Activated naive CD8-positive, alpha-beta T cell treated with anti-CD3 and anti-CD28 coated beads, Interleukin-2, amount 50 U/mL, for 24 hours (primary cell): ENCODE data around the gene GPR132.

Experiments used
- ATAC-seq: fragments of 150-1000 bp; cut with Tn5 transposase; one replicate; pipeline ENCODE4 v1.10.0; 2021
- DNase-seq: peaks from one replicate; pipeline ENCODE4 v3.0.0; 2021
- H3K27ac Mint-ChIP-seq: one replicate; pipeline ENCODE4 v1.8.0; 2021; ENCODE audit warnings: mild to moderate bottlenecking, mixed read lengths
- H3K27me3 Mint-ChIP-seq: one replicate; pipeline ENCODE4 v1.8.0; 2021; ENCODE audit warnings: mixed read lengths
- H3K36me3 Mint-ChIP-seq: one replicate; pipeline ENCODE4 v1.8.0; 2021; ENCODE audit warnings: low read depth, mixed read lengths
- H3K4me1 Mint-ChIP-seq: one replicate; pipeline ENCODE4 v1.8.0; 2021; ENCODE audit warnings: mixed read lengths
- H3K4me3 Mint-ChIP-seq: one replicate; pipeline ENCODE4 v1.8.0; 2021; ENCODE audit warnings: mild to moderate bottlenecking, moderate library complexity, mixed read lengths
- H3K9me3 Mint-ChIP-seq: one replicate; pipeline ENCODE4 v1.8.0; 2021; ENCODE audit warnings: mixed read lengths

Gene GPR132

GRCh38 chr14:105022276-105022670 is 43.0 kb downstream of the GPR132 start:
- ATAC-seq = no peak
- Mint-ChIP-seq H3K27ac (peak overlapping the region; percentile 93), H3K4me1 (peaks cover 81% of the 10 kb centered on the region), H3K9me3 (no peaks in the 10 kb centered on the region), H3K36me3 (peaks cover 32% of the 10 kb centered on the region), H3K27me3 (no peaks in the 10 kb centered on the region), H3K4me3 (peak overlapping the region; percentile 97)
- DNase-seq = no peak

DNA sequence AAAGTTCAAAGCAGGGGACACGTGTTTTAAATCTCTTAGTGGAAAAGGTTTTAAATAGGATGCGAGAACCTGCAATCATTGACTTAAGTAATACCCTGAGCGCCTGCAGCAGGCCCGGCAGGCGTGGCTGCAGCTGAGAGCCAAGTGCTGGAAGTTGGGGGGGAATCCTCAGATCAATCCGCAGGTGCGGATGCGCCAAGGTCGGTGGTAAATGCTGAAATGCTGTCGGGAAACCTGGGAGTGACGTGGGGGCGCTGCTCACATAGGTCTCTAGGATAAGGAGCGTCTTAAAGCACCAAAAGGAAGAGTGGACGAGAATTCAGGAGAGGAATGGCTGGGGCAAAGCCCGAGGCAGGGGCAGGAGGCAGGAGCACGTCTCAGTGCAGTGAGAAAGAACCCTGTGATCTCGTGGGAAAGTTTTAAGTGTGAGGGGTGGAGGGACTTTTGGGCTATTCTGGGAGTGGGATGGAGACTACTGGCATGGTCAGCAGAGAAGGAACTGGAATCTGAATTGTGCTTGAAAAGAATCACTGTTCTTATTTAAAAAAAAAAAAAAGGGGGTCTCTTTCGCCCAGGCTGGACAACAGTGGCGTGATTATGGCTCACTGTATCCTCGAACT is 43.5 kb downstream of the GPR132 start:
- DNase-seq (peak; percentile 53), ATAC-seq (no peak)
- Mint-ChIP-seq H3K27ac (peak overlapping the region; percentile 93), H3K4me3 (peak overlapping the region; percentile 97), H3K4me1 (peaks cover 81% of the 10 kb centered on the region), H3K9me3 (no peaks in the 10 kb centered on the region), H3K27me3 (no peaks in the 10 kb centered on the region), H3K36me3 (peaks cover 34% of the 10 kb centered on the region)

DNA sequence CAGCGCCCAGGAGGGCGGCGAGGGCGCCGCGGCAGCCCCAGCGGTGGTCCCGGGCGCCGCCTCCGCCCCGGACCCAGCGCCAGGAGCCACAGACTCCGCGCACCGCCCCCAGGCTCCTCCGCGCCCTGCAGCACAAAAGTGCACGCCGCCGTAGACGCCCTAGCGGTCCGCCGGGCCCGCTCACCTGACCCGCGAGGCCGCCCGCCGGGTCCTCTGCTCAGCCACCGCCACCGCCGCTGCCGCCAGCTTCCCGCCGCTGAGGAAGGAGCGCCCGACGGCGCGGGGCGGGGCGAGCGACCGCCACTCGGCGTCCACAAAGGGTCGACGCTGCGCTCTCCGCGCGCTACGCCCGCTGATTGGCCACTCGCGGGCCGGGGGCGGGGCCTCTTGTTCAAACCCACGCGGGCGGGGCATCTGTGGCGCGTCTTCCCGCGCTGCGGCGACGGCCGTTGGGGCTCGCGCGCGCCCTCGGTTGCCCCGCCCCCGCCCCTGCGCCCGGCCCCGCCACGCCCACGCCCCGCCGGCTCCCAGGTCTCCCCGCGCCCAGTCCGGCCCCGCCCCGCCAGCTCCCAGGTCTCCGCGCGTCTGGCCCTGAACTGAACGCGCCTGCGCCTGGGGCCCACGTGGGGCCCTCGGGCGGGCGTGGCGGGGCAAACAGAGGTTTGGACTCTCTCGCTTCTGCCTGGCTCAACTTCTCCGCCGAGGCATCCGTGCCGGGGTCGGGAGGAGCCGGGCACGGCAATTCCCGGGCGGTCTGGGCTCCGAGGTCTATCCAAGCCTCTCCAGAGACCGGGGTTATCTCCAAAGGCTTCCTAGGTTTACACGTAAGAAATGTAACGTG is 44.2 kb downstream of the GPR132 start, which contains the start of gene CDCA4:
CDCA4 (minus strand) TSS at position 269 of the 841 bp plus-strand sequence. CDS start 9,154 bp downstream, outside the sequence.
- no peaks in the 10 kb centered on the region for H3K9me3 Mint-ChIP-seq
- H3K36me3 Mint-ChIP-seq = peaks cover 42% of the 10 kb centered on the region
- peak; percentile 98 for DNase-seq
- H3K4me3 Mint-ChIP-seq = peak within 1 kb of the TSS; percentile 97
- ATAC-seq = peak; percentile 81
- H3K4me1 Mint-ChIP-seq = peaks cover 82% of the 10 kb centered on the region
- H3K27ac Mint-ChIP-seq = peak within 1 kb of the TSS; percentile 93
- H3K27me3 Mint-ChIP-seq = no peaks in the 10 kb centered on the region

- ATAC-seq = peak; percentile 37
- Mint-ChIP-seq H3K9me3 (no peaks in the 10 kb centered on the region), H3K27me3 (no peaks in the 10 kb centered on the region), H3K36me3 (peaks cover 45% of the 10 kb centered on the region), H3K4me3 (peak overlapping the region; percentile 94), H3K27ac (peak overlapping the region; percentile 88), H3K4me1 (peaks cover 82% of the 10 kb centered on the region)
- DNase-seq = peak; percentile 64
These were observed 45.1 kb downstream of the GPR132 start for GRCh38 chr14:105019861-105020814.

DNA sequence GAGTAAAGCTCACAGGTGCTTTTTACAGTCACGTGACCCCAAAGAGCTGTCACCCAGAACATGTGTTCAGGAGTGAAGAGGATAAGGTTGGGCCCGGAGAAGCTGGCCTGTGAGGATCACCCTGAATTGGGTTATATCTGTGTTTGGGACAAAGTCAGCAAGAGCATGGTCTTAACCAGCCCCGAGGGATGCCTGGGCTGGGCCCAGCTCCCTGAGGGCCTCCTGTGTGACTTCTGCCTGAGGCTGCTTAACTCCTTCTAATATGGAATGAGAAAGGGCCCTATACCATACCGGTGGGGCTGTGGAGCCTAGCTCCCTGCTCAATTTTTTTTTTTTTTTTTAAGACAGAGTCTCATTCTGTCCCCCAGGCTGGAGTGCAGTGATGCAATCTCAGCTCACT is 46.8 kb downstream of the GPR132 start:
- DNase-seq (no peak), ATAC-seq (no peak)
- no peaks in the 10 kb centered on the region for H3K9me3 Mint-ChIP-seq
- H3K4me3 Mint-ChIP-seq = peak overlapping the region; percentile 94
- H3K4me1 Mint-ChIP-seq = peaks cover 78% of the 10 kb centered on the region
- H3K27ac Mint-ChIP-seq = peak overlapping the region; percentile 60
- peaks cover 50% of the 10 kb centered on the region for H3K36me3 Mint-ChIP-seq
- no peaks in the 10 kb centered on the region for H3K27me3 Mint-ChIP-seq

DNA sequence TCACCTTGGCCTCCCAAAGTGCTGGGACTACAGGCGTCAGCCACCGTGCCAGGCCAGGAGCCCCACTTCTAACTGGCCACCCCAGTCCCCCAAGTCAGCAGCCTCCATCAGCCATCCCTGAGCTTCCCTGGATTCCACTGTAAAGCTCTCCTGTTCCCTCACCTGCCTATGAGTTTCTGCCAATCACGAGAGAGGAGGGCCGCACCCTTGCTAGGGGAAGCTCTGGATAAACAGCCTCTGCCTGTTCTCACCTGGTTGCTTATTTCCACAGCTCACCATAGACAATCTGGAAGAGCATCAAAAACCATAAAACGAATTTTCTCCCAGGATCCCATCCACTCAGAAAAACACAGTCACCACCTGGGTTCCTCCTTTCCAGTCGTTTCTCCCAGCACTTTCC is 49.3 kb downstream of the GPR132 start:
- no peak for DNase-seq
- no peaks in the 10 kb centered on the region for H3K9me3 Mint-ChIP-seq
- no peak overlapping the region for H3K27ac Mint-ChIP-seq
- peak overlapping the region; percentile 49 for H3K4me3 Mint-ChIP-seq
- no peaks in the 10 kb centered on the region for H3K27me3 Mint-ChIP-seq
- H3K4me1 Mint-ChIP-seq = peaks cover 65% of the 10 kb centered on the region
- ATAC-seq = no peak
- peaks cover 58% of the 10 kb centered on the region for H3K36me3 Mint-ChIP-seq

DNA sequence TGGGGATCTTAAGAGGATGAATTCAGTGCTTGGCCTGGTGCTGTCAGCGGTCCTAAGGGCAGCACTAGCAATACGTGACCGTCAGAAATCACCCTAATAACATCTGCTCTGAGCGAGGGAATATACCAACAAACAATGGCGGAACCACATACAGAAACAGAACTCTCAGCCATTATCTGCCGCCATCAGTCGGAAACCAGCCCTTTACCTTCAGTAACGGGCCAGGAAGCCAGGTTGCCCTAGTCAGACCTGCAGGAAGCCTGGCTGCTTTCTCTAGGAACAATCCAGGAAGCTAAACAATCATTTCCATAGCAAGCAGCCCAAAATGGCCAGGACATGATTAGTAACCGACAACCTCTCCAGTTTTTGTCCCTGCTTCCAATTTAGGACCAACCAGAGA is 50.0 kb downstream of the GPR132 start:
- Mint-ChIP-seq H3K27ac (peak overlapping the region; percentile 23), H3K36me3 (peaks cover 61% of the 10 kb centered on the region), H3K9me3 (no peaks in the 10 kb centered on the region), H3K4me1 (peaks cover 64% of the 10 kb centered on the region), H3K4me3 (peak overlapping the region; percentile 22), H3K27me3 (no peaks in the 10 kb centered on the region)
- DNase-seq (no peak), ATAC-seq (no peak)

DNA sequence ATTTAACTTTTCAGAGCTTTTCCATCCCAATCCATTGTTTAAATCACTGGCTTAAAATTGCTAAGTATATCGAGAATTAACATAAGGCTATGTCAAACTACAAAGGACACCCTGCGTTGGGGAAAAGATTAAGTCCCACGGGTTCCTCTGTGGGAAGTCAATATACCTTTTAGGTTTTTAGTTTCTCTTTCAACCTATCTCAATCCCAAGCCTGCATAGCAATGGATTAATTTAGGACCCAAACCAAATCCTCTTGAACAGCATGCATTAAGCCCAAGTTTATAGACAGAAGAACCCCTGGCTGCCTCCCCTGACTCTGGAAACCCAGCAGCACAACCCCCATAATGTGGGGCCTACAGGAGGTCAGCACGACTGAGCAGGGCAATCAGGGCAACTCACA is 50.6 kb downstream of the GPR132 start:
- H3K36me3 Mint-ChIP-seq = peaks cover 59% of the 10 kb centered on the region
- no peak for DNase-seq
- H3K4me3 Mint-ChIP-seq = no peak overlapping the region
- no peaks in the 10 kb centered on the region for H3K9me3 Mint-ChIP-seq
- ATAC-seq = no peak
- H3K4me1 Mint-ChIP-seq = peaks cover 58% of the 10 kb centered on the region
- no peak overlapping the region for H3K27ac Mint-ChIP-seq
- H3K27me3 Mint-ChIP-seq = no peaks in the 10 kb centered on the region

DNA sequence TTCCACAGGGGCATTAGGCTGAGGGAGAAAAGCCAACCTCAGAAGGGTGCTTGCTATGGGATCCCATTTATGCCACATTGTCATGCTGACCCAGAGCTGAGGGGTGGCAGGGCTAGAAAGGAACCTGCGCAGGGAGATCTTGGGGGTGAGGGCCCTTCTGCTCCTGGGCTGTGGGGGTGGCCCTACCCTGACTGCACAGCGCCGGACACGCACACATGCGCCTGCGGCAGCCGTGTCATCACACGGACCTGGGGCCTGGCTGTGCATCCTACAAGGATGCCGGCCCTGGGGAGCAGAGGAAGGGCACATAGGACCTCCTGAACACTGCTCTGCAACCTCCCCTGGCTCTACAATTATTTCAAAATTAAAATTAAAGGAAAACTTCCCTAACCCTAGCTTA is 51.2 kb downstream of the GPR132 start:
- DNase-seq (no peak), ATAC-seq (no peak)
- H3K4me1 Mint-ChIP-seq = peaks cover 52% of the 10 kb centered on the region
- no peaks in the 10 kb centered on the region for H3K27me3 Mint-ChIP-seq
- H3K4me3 Mint-ChIP-seq = no peak overlapping the region
- peaks cover 58% of the 10 kb centered on the region for H3K36me3 Mint-ChIP-seq
- H3K27ac Mint-ChIP-seq = no peak overlapping the region
- no peaks in the 10 kb centered on the region for H3K9me3 Mint-ChIP-seq

GRCh38 chr14:105013150-105013785 is 52.0 kb downstream of the GPR132 start:
- no peaks in the 10 kb centered on the region for H3K27me3 Mint-ChIP-seq
- no peak overlapping the region for H3K27ac Mint-ChIP-seq
- H3K36me3 Mint-ChIP-seq = peaks cover 52% of the 10 kb centered on the region
- no peak for DNase-seq
- peaks cover 45% of the 10 kb centered on the region for H3K4me1 Mint-ChIP-seq
- H3K4me3 Mint-ChIP-seq = no peak overlapping the region
- no peaks in the 10 kb centered on the region for H3K9me3 Mint-ChIP-seq
- no peak for ATAC-seq

- H3K36me3 Mint-ChIP-seq = peaks cover 46% of the 10 kb centered on the region
- ATAC-seq (no peak), DNase-seq (no peak)
- H3K4me3 Mint-ChIP-seq = no peak overlapping the region
- H3K27me3 Mint-ChIP-seq = no peaks in the 10 kb centered on the region
- H3K27ac Mint-ChIP-seq = no peak overlapping the region
- H3K9me3 Mint-ChIP-seq = no peaks in the 10 kb centered on the region
- peaks cover 37% of the 10 kb centered on the region for H3K4me1 Mint-ChIP-seq
These were observed 52.9 kb downstream of the GPR132 start for GRCh38 chr14:105012171-105012985.

DNA sequence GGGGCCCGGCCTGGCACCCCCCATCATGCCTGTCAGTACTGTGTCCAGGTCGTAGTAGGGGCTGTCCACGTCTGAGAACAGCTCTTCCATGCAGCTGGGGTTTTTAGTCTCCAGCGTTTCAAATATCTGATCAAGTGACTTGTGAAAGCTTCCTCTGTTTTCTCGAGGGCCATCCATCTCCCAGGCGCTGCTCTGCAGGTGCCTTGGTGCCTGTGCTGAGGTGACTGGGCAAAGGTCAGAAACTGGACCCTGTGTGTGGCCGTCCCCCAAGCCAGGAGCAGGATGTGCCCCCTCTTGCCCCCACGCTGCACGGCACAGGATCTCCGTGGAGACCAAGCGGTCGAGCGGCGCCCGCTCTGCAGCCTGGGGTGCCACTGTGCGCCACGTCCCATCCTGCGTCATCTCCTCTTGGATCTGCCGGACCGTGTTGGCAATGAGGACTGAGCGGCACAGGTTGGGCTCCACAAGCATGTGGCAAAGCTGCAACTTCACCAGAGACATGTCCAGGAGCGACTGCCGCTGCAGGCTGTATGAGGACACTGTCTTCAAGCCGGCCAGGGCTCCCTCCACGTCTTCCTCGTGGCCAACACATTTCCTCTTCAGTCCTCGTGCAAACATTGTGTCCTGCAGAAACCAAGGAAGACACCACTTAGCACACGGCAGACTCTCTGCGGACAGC is 53.8 kb downstream of the GPR132 start:
- no peaks in the 10 kb centered on the region for H3K9me3 Mint-ChIP-seq
- H3K36me3 Mint-ChIP-seq = peaks cover 44% of the 10 kb centered on the region
- no peak overlapping the region for H3K4me3 Mint-ChIP-seq
- H3K27me3 Mint-ChIP-seq = no peaks in the 10 kb centered on the region
- H3K4me1 Mint-ChIP-seq = peaks cover 29% of the 10 kb centered on the region
- ATAC-seq = no peak
- DNase-seq = no peak
- H3K27ac Mint-ChIP-seq = no peak overlapping the region

DNA sequence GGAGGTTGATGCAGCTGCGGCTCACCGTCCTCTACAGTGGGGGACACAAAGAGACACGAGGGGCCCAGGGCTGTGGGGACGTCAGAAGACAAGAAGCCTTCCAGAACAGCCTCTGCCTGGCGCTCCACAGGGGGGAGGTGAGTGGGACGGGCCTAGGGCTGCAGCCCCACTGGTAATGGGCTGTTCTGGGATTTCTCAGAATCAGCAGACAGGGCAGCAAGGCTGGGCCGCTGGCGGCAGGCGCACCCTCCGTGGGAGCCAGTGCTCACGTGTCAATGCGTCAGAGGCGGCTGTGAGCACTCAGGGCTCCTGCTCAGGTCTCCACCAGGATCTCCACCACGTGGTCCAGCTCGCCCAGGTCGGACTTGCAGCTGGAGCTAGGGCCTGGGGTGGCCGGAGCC is 54.3 kb downstream of the GPR132 start:
- DNase-seq (no peak), ATAC-seq (no peak)
- Mint-ChIP-seq H3K4me3 (no peak overlapping the region), H3K36me3 (peaks cover 38% of the 10 kb centered on the region), H3K27ac (no peak overlapping the region), H3K9me3 (no peaks in the 10 kb centered on the region), H3K27me3 (no peaks in the 10 kb centered on the region), H3K4me1 (peaks cover 23% of the 10 kb centered on the region)
